Prostate gland (tissue), 2 donors: Measurements from ENCODE around the gene INPP5A. TPM values are rescaled to one million over a fixed set of nuclear protein-coding genes. Genes with fewer than 3 reads are reported as not detected.

Experiments used
- DNase-seq: peaks from one replicate; pipeline ENCODE4 v3.0.0-alpha.2; 2019; ENCODE audit warnings: low spot score
- H3K27ac ChIP-seq, 2 donors: fragments of 200-600 bp; sonication (generic); 2 replicates each; pipeline ENCODE4 v1.5.1; 2017 to 2019
- H3K27me3 ChIP-seq: fragments of 200-600 bp; sonication (generic); replicated peaks from 2 replicates; pipeline ENCODE4 v1.5.1; 2019; ENCODE audit not compliant: insufficient read depth
- H3K36me3 ChIP-seq, 2 donors: fragments of 200-600 bp; sonication (generic); 1 replicate in 1 of 2; 2 replicates in 1 of 2; pipeline versions ENCODE4 v1.5.1 to v1.8.1; 2017 to 2019
- H3K4me1 ChIP-seq: fragments of 200-600 bp; sonication (generic); replicated peaks from 2 replicates; pipeline ENCODE4 v1.5.1; 2019
- H3K4me3 ChIP-seq, 2 donors: fragments of 200-600 bp; sonication (generic); 2 replicates each; pipeline ENCODE4 v1.5.1; 2017 to 2019
- H3K9me3 ChIP-seq: fragments of 200-600 bp; sonication (generic); 2 replicates; pipeline ENCODE4 v1.5.1; 2017
- POLR2A ChIP-seq: fragments of 450-650 bp; IDR thresholded peaks from one replicate; pipeline ENCODE4 v1.6.1; 2016; ENCODE audit warnings: antibody characterized with exemption, mild to moderate bottlenecking
- POLR2AphosphoS5 ChIP-seq: sonication (generic); formaldehyde crosslinking; IDR thresholded peaks from one replicate; pipeline ENCODE4 v1.6.1; 2017; ENCODE audit warnings: antibody characterized with exemption
- WGBS: methylation state at CpG from one replicate; pipeline ENCODE4 v1.1.5; 2018; 5-methylcytosine and 5-hydroxymethylcytosine counted together
- intact Hi-C: fragments of 100-400 bp; cut with DNase I; formaldehyde crosslinking; loops from one replicate; pipeline ENCODE4 v1.14.2; 2022
- total RNA-seq, 2 donors: library from RNA; depleted of rRNA; stranded (reverse); fragments of >200 nt; gene quantifications; one replicate each; pipeline ENCODE4 v1.1.0, GENCODE V29; 2016
- TF ChIP-seq, protein P1 (sequence below), 4 experiments: fragments of 200-600 bp in 2 of 4; fragments of 450-650 bp in 2 of 4; sonication (generic) in 2 of 4; IDR thresholded peaks; 1 replicate in 3 of 4; 2 replicates in 1 of 4; pipeline ENCODE4 v1.5.1; 2016 to 2019; ENCODE audit warnings: antibody characterized with exemption in 4 of 4, mild to moderate bottlenecking in 2 of 4, moderate library complexity in 2 of 4

INPP5A gene
- total RNA-seq, 2 donors from 2014 or later: 49.5 to 83.3 TPM

- no peak for DNase-seq
- WGBS: 56% methylated on average over 19 of the region's 19 CpGs
- H3K36me3 ChIP-seq: no peaks in the 10 kb centered on the region
- no peak overlapping the region for H3K27ac ChIP-seq
- intact Hi-C loops: loop anchor here (5.0 kb wide), 1 partner anchor 35 kb away; no protein-coding TSS in a partner anchor
- peaks cover 15% of the 10 kb centered on the region for H3K4me1 ChIP-seq
- no peak for TF ChIP-seq POLR2AphosphoS5
- no peaks in the 10 kb centered on the region for H3K9me3 ChIP-seq
- no peak overlapping the region for H3K4me3 ChIP-seq
- no peaks in the 10 kb centered on the region for H3K27me3 ChIP-seq
Observed at GRCh38 chr10:132542086-132542775, 4.6 kb downstream of the INPP5A start.

GRCh38 chr10:132542819-132543218 lies 5.2 kb downstream of the INPP5A start:
- no peak for DNase-seq
- Histone ChIP-seq H3K9me3 (no peaks in the 10 kb centered on the region), H3K4me3 (no peak overlapping the region), H3K27me3 (no peaks in the 10 kb centered on the region), H3K4me1 (peaks cover 15% of the 10 kb centered on the region), H3K36me3 (no peaks in the 10 kb centered on the region), H3K27ac (no peak overlapping the region)
- TF ChIP-seq, protein P1, sequence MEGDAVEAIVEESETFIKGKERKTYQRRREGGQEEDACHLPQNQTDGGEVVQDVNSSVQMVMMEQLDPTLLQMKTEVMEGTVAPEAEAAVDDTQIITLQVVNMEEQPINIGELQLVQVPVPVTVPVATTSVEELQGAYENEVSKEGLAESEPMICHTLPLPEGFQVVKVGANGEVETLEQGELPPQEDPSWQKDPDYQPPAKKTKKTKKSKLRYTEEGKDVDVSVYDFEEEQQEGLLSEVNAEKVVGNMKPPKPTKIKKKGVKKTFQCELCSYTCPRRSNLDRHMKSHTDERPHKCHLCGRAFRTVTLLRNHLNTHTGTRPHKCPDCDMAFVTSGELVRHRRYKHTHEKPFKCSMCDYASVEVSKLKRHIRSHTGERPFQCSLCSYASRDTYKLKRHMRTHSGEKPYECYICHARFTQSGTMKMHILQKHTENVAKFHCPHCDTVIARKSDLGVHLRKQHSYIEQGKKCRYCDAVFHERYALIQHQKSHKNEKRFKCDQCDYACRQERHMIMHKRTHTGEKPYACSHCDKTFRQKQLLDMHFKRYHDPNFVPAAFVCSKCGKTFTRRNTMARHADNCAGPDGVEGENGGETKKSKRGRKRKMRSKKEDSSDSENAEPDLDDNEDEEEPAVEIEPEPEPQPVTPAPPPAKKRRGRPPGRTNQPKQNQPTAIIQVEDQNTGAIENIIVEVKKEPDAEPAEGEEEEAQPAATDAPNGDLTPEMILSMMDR (IDR thresholded peaks at IDR 0.05): no peak
- TF ChIP-seq POLR2AphosphoS5: no peak
- TF ChIP-seq POLR2A: no peak
- intact Hi-C loops: loop anchor here (5.0 kb wide), 1 partner anchor 34 kb away; no protein-coding TSS in a partner anchor
- WGBS: 94% methylated on average over 3 of the region's 3 CpGs

GRCh38 chr10:132543916-132544743 lies 6.5 kb downstream of the INPP5A start:
- 58% methylated on average over 28 of the region's 28 CpGs for WGBS
- intact Hi-C loops: loop anchor here (5.0 kb wide), 1 partner anchor 33 kb away; no protein-coding TSS in a partner anchor
- TF ChIP-seq, protein P1 (IDR thresholded peaks at IDR 0.05): no peak
- TF ChIP-seq POLR2AphosphoS5 (no peak), POLR2A (no peak)
- H3K27ac ChIP-seq: no peak overlapping the region
- no peak overlapping the region for H3K4me3 ChIP-seq
- no peaks in the 10 kb centered on the region for H3K9me3 ChIP-seq
- no peak for DNase-seq
- no peaks in the 10 kb centered on the region for H3K27me3 ChIP-seq
- no peaks in the 10 kb centered on the region for H3K36me3 ChIP-seq
- H3K4me1 ChIP-seq: peaks cover 11% of the 10 kb centered on the region

DNA sequence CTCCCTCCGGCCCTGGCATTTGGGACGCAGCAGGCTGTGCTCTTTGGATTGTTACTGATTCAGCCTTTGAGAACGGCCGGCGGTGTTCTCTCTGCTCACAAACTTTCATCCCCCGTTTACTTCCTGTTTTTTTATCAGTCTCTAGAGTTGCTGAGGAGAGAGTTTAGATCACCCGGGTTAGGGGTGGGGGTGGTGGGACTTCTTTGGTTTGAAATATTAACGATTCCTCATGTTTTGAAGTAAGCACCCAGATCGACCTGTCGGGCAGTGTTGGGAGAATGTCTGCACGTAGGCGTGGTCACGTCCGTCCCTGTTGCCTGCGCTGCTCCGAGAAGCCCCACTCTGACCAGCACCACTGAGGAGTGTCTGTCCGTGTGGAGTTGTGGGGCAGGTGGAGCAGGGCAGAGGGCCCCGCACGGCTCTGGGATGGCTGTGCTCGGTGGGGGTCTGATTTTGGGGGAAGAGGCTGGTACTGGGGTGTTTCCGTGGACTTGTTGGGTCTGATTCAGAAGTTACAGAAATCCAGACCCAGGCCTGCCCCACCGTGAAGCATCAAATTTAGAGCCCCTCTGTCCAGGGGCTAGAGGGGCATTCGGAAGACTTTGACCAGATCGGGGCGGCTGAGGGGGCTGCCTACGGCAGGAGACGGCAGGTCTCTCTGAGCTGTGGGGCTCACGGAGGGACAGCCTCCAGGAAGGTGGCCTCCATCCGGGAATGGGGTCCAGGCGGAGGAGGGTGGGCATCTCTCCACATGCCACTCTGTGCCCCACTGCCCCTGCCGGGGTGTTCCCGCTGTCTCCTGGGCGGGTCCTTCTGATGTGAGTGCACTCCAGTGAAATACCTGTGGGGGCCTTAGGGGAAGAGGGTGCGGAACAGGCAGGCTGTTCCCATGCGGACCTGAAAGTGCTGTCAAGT lies 7.4 kb downstream of the INPP5A start:
- Histone ChIP-seq H3K4me3 (no peak overlapping the region), H3K27ac (no peak overlapping the region), H3K27me3 (no peaks in the 10 kb centered on the region), H3K4me1 (peaks cover 6% of the 10 kb centered on the region), H3K9me3 (no peaks in the 10 kb centered on the region), H3K36me3 (no peaks in the 10 kb centered on the region)
- TF ChIP-seq POLR2AphosphoS5 (no peak), POLR2A (no peak)
- TF ChIP-seq, protein P1 (IDR thresholded peaks at IDR 0.05): no peak
- WGBS: 56% methylated on average over 35 of the region's 35 CpGs
- DNase-seq: no peak
- intact Hi-C loops: loop anchor here (5.0 kb wide), 1 partner anchor 32 kb away; no protein-coding TSS in a partner anchor
